GM13977 (cell line): Measurements from ENCODE around the gene IFIT1.
"Not testable (repeated sequence)": the region's sequence is repeated elsewhere in the genome, so short reads cannot be mapped to it uniquely, and the experiment has no call there.

ENCODE experiments used
- DNase-seq: peaks from one replicate; pipeline ENCODE4 v3.0.0; 2012; ENCODE audit warnings: low spot score
- in situ Hi-C: fragments of 300-500 bp; cut with MboI; formaldehyde crosslinking; loops from one replicate; pipeline ENCODE4 v1.12.0; 2022; ENCODE audit warnings: low sequenced_read_pairs, low pct_unique_long_range_greater_than_20kb, mixed read lengths, inconsistent platforms; ENCODE audit not compliant: unreplicated experiment
- TF ChIP-seq, protein P1 (sequence below): IDR thresholded peaks from 2 replicates; pipeline ENCODE4 v1.5.1; 2012; ENCODE audit warnings: mild to moderate bottlenecking, control low read depth; ENCODE audit not compliant: insufficient read depth; ENCODE audit errors: extremely low read depth, missing control alignments

IFIT1 gene

DNA sequence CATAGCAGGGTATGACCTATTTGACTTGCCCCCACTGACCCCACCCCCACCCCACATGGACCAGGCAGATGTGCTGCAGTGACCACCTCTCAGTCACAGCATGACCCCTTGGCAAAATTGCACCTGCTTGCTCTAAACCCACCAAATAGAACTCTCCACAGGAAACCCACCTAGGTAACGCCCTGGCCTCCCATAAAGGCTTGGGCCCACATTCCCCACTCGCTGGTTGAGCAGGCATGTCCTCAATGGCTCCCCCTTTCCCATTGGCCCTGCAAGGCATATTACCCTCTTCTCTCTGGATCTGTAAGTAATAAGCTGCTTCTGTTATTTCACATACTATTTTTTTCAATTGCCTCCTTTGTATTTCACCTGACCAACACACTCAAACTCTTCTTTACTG, 2.7 kb downstream of the IFIT1 start:
- in situ Hi-C loops: no loop called here
- DNase-seq: no peak
- TF ChIP-seq, protein P1, sequence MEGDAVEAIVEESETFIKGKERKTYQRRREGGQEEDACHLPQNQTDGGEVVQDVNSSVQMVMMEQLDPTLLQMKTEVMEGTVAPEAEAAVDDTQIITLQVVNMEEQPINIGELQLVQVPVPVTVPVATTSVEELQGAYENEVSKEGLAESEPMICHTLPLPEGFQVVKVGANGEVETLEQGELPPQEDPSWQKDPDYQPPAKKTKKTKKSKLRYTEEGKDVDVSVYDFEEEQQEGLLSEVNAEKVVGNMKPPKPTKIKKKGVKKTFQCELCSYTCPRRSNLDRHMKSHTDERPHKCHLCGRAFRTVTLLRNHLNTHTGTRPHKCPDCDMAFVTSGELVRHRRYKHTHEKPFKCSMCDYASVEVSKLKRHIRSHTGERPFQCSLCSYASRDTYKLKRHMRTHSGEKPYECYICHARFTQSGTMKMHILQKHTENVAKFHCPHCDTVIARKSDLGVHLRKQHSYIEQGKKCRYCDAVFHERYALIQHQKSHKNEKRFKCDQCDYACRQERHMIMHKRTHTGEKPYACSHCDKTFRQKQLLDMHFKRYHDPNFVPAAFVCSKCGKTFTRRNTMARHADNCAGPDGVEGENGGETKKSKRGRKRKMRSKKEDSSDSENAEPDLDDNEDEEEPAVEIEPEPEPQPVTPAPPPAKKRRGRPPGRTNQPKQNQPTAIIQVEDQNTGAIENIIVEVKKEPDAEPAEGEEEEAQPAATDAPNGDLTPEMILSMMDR: no peak

DNA sequence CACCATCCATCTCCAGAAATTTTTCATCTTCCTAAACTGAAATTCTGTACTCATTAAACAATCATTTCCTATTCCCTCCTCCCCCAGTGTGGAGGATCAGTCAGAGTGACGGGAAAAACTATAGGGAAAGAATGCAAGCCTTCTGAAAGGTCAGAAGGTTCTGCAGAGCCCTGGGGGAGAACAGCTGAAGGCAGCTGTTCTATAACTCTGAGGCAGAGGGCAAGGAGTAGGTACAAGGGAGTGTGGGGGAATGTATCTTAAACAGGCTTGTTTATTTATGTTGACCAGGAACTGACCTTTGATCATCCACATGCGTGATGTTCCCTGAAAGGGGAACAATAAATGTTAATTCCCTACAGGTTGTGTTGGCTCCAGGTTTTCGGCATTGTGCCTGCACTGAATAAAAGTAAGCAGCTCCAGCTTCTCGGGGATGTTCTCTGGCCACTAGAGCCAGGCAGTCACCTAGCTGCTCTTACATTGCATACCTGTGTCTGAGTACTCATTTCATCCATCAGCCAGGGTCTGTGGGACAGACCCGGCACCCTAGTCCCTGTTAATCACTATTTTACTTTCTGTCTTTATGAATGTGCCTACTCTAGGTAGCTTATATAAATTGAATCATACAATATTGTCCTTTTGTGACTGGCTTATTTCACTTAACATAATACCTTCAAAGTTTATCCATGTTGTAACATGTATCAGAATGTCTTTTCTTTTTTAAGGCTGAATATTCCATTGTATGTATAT, 5.8 kb downstream of the IFIT1 start:
- no peak for DNase-seq
- in situ Hi-C loops: no loop called here
- TF ChIP-seq, protein P1: no peak

DNA sequence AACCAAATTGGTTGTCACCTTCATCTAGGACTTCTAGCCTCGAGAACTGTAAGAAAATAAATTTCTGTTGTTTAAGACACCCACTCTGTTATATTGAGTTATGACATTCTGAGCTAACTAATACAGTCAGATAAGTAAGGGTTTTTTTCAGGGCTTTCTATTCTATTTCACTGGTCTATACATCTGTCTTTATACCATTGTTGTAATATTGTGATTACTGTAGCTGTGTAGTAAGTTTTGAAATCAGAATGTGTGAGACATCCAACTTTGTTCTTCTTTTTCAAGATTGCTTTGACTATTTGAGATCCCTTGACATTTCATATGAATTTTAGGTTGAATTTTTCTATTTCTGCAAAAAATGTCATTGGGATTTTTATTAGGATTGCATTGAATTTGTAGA, 7.5 kb downstream of the IFIT1 start:
- no peak for DNase-seq
- in situ Hi-C loops: no loop called here
- TF ChIP-seq, protein P1: no peak

DNA sequence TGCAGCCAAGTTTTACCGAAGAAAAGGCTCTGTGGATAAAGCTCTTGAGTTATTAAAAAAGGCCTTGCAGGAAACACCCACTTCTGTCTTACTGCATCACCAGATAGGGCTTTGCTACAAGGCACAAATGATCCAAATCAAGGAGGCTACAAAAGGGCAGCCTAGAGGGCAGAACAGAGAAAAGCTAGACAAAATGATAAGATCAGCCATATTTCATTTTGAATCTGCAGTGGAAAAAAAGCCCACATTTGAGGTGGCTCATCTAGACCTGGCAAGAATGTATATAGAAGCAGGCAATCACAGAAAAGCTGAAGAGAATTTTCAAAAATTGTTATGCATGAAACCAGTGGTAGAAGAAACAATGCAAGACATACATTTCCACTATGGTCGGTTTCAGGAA, 10.6 kb downstream of the IFIT1 start:
- in situ Hi-C loops: no loop called here

DNA sequence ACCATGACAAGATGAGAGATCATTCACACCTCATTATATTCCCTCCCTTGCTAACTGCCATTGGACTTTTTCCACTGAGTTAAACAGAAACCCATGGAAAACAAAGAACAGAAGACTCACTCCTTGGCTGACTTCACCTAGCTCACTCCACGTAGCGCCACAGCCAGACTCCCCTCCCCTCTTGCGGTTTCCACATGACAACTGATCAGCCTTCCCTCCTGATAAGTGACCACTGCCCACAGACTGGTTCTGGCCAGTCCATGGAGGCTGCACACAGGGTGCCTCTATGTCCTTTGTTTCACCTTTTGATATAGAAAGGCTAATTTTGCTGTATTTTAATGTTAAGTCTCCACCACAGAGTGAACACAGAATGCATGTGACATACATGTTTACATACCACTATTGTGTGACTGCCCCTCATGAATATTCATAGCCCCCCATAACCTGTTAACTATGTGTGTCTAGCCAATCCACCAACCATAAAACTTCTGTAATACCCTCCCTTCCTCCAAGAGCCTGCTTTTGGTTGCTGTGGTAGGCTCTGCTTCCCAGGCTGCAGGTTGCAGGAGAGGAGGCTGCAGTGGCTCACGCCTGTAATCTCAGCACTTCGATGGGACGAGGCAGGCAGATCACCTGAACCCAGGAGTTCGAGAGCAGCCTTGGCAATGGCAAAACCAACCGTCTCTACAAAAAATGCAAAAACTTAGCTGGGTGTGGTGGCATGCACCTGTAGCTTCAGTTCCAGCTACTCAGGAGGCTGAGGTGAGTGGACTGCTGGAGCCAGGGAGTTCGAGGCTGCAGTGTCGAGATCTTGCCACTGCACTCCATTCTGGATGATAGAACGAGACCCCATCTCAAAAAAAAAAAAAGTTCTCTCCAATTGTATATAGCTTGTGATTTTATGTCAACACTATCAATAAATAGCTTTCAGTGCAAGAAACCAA, 12.0 kb downstream of the IFIT1 start:
- in situ Hi-C loops: no loop called here
- DNase-seq: no peak
- TF ChIP-seq, protein P1: no peak

More for the DNA sequence above, 10.6 kb downstream of the IFIT1 start:
- DNase-seq: no peak
- TF ChIP-seq, protein P1: no peak

DNA sequence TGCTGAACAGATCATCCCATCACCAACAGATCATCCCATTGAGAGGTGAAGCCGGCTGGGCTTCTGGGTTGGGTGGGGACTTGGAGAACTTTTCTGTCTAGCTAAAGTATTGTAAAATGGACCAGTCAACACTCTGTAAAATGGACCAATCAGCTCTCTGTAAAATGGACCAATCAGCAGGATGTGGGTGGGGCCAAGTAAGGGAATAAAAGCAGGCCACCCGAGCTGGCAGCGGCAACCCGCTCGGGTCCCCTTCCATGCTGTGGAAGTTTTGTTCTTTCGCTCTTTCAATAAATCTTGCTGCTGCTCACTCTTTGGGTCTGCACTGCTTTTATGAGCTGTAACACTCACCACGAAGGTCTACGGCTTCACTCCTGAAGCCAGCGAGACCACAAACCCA, 13.8 kb downstream of the IFIT1 start:
- in situ Hi-C loops, DNase-seq: not testable (repeated sequence)

DNA sequence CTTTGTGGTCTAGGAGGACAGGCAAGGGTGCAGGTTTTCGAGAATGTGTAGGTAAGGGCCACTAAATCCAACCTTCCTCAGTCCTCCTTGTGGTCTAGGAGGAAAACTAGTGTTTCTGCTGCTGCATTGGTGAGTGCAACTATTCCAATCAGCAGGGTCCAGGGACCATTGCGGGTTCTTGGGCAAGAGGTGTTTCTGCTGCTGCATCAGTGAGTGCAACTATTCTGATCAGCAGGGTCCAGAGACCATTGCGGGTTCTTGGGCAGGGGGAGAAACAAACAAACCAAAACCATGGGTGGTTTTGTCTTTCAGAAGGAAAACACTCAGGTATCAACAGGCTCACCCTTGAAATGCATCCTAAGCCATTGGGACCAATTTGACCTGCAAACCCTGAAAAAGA, 15.4 kb downstream of the IFIT1 start:
- in situ Hi-C loops, DNase-seq: not testable (repeated sequence)

DNA sequence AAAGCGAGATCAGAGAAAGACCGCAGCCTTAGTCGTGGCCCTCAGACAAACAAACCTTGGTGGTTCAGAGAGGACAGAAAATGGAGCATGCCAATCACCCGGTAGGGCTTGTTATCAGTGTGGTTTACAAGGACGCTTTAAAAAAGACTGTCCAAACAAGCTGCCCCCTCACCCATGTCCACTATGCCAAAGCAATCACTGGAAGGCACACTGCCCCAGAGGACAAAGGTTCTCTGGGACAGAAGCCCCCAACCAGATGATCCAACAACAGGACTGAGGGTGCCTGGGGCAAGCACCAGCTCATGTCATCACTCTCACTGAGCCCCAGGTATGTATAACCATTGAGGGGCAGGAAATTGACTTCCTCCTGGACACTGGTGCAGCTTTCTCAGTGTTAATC, 16.9 kb downstream of the IFIT1 start:
- DNase-seq, in situ Hi-C loops: not testable (repeated sequence)

DNA sequence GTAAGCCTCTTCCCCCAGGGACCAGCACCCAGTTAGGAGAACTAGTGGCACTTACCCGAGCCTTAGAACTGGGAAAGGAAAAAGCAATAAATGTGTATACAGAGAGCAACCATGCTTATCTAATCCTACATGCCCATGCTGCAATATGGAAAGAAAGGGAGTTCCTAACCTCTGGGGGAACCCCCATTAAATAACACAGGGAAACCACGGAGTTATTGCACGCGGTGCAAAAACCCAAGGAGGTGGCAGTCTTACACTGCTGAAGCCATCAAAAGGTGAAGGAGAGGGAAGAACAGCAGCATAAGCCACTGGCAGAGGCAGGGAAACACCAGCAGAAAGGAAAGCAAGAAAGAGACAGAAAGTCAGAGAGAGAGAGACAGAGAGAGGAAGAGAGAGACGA, 18.1 kb downstream of the IFIT1 start:
- in situ Hi-C loops, DNase-seq: not testable (repeated sequence)

DNA sequence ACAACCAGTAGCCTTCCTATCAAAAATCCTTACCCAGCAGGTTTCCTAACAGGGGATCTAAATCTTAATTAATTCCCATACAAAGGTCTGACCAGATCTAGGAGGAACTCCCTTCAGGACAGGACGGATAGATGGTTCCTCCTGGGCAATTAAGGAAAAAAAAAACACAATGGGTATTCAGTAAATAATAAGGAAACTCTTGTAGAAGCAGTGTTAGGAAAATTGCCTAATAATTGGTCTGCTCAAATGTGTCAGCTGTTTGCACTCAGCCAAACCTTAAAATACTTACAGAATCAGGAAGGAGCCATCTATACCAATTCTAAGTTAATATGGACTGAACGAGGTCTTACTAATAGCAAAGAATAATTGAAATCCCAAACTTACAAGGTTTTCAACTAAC, 18.7 kb downstream of the IFIT1 start:
- in situ Hi-C loops, DNase-seq: not testable (repeated sequence)

DNA sequence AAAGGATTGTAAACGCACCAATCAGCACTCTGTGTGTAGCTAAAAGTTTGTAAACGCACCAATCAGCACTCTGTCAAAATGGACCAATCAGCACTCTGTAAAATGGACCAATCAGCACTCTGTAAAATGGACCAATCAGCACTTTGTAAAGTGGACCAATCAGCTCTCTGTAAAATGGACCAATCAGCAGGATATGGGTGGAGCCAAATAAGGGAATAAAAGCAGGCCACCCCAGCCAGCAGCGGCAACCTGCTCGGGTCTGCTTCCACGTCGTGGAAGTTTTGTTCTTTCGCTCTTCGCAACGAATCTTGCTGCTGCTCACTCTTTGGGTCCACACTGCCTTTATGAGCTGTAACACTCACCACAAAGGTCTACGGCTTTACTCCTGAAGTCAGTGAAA, 19.9 kb downstream of the IFIT1 start:
- DNase-seq, in situ Hi-C loops: not testable (repeated sequence)
